Chondrocyte (in vitro differentiated cells): ENCODE data around the gene BARX2. TPM values are rescaled to one million over a fixed set of nuclear protein-coding genes. Genes with fewer than 3 reads are reported as not detected.
A peak's percentile ranks its signal among the peaks of the same experiment; 100 is the strongest.

Experiments used
- DNase-seq: peaks from one replicate; pipeline ENCODE4 v3.0.0; 2021; ENCODE audit warnings: mixed read lengths, low spot score
- H3K27ac Mint-ChIP-seq: one replicate; pipeline ENCODE4 v1.8.0; 2021; ENCODE audit warnings: mild to moderate bottlenecking, moderate library complexity, mixed read lengths; ENCODE audit not compliant: unreplicated experiment
- H3K27me3 Mint-ChIP-seq: 2 replicates; pipeline ENCODE4 v1.8.0; 2021; ENCODE audit warnings: low read depth, mixed read lengths
- H3K36me3 Mint-ChIP-seq: 2 replicates; pipeline ENCODE4 v1.8.0; 2021; ENCODE audit warnings: low read depth, mixed read lengths
- H3K4me1 Mint-ChIP-seq: 2 replicates; pipeline ENCODE4 v1.8.0; 2021; ENCODE audit warnings: low read depth, mild to moderate bottlenecking, mixed read lengths
- H3K4me3 Mint-ChIP-seq: one replicate; pipeline ENCODE4 v1.8.0; 2021; ENCODE audit warnings: mild to moderate bottlenecking, moderate library complexity, mixed read lengths; ENCODE audit not compliant: unreplicated experiment
- H3K9me3 Mint-ChIP-seq: 2 replicates; pipeline ENCODE4 v1.8.0; 2021; ENCODE audit warnings: low read depth, mixed read lengths
- total RNA-seq: library from RNA; stranded (reverse); gene quantifications from 3 replicates; pipeline ENCODE4 v1.2.1, GENCODE V29; 2021
- TF ChIP-seq, protein P1 (sequence below): fragments of 200-600 bp; sonication (generic); IDR thresholded peaks from 2 replicates; pipeline ENCODE4 v1.5.0; 2021; ENCODE audit warnings: antibody characterized with exemption, mild to moderate bottlenecking, moderate library complexity

BARX2 gene
- total RNA-seq, 1 donor from 2014 or later = not detected

DNA sequence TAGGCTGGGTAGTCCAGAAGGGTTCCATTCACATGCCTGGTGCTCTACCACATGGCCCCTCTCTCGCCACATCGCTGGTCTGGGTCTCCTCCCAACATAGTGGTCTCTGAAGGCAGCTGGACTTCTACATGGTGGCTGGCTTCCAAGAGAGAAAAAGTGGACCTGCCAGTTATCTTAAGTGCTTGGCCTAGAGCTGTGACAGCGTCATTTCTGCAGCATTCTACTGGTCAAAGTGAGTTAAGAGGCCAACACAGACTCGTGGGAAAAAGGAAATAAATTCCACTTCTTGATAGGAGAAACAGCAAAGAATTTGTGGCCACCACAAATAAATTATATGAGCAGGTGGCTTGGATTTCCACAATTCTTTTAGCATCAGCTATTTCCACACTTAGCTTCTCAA, 21.0 kb upstream of the BARX2 start:
- H3K9me3 Mint-ChIP-seq = peaks cover 5% of the 10 kb centered on the region
- no peak overlapping the region for H3K4me3 Mint-ChIP-seq
- no peak overlapping the region for H3K27ac Mint-ChIP-seq
- DNase-seq = no peak
- peaks cover 43% of the 10 kb centered on the region for H3K27me3 Mint-ChIP-seq
- no peaks in the 10 kb centered on the region for H3K4me1 Mint-ChIP-seq
- TF ChIP-seq, protein P1, sequence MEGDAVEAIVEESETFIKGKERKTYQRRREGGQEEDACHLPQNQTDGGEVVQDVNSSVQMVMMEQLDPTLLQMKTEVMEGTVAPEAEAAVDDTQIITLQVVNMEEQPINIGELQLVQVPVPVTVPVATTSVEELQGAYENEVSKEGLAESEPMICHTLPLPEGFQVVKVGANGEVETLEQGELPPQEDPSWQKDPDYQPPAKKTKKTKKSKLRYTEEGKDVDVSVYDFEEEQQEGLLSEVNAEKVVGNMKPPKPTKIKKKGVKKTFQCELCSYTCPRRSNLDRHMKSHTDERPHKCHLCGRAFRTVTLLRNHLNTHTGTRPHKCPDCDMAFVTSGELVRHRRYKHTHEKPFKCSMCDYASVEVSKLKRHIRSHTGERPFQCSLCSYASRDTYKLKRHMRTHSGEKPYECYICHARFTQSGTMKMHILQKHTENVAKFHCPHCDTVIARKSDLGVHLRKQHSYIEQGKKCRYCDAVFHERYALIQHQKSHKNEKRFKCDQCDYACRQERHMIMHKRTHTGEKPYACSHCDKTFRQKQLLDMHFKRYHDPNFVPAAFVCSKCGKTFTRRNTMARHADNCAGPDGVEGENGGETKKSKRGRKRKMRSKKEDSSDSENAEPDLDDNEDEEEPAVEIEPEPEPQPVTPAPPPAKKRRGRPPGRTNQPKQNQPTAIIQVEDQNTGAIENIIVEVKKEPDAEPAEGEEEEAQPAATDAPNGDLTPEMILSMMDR = no peak
- H3K36me3 Mint-ChIP-seq = peaks cover 3% of the 10 kb centered on the region

DNA sequence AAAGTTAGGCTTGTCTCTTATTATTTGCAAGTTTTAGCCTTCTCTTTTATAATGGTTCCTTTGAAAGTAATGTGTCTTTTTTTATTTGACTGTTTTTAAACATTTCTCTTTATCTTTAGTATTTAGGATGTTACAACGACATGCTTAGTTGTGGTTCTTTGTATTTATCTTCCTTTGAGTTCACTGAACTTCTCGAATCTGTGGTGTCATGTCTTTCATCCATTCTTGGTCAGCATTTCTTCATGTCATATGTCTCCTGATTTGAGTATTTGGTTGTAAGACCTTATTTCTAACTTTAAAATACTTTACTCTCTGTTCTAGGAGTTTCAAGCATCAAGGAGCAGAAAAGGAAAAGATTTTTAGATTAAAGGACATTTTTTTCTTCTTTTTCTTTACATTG, 15.9 kb upstream of the BARX2 start:
- Mint-ChIP-seq H3K4me1 (no peaks in the 10 kb centered on the region), H3K27me3 (peaks cover 31% of the 10 kb centered on the region), H3K36me3 (peaks cover 7% of the 10 kb centered on the region), H3K27ac (no peak overlapping the region), H3K4me3 (no peak overlapping the region), H3K9me3 (peaks cover 12% of the 10 kb centered on the region)
- DNase-seq = no peak
- TF ChIP-seq, protein P1 = no peak

DNA sequence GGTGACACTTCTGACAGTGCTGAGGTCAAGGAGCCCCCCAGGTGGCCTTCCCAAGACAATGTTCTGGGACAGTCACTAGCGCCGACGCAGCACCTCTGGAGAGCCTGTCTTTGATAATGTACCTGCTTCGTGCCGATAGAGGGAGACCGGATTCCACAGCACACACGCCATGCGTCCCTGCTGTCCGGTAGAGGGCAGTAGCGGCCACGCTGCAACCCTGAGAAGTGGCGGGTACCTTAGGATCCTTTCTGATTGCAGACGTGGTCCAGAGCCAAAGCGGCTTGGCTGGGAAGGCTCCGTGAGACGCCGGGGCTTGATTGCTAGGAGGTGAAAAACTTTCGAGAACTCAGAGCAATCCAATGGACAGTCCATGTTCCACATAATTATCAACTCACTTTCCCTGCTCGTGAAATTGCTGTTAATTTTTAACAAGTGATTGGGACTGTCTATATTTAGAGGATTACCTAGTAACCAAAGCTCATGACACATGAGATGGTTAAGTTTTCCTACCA, 11.4 kb upstream of the BARX2 start:
- Mint-ChIP-seq H3K4me3 (no peak overlapping the region), H3K27me3 (peaks cover 53% of the 10 kb centered on the region), H3K27ac (no peak overlapping the region), H3K4me1 (no peaks in the 10 kb centered on the region), H3K36me3 (peaks cover 7% of the 10 kb centered on the region), H3K9me3 (peaks cover 12% of the 10 kb centered on the region)
- no peak for DNase-seq
- TF ChIP-seq, protein P1 = peak; percentile 100

DNA sequence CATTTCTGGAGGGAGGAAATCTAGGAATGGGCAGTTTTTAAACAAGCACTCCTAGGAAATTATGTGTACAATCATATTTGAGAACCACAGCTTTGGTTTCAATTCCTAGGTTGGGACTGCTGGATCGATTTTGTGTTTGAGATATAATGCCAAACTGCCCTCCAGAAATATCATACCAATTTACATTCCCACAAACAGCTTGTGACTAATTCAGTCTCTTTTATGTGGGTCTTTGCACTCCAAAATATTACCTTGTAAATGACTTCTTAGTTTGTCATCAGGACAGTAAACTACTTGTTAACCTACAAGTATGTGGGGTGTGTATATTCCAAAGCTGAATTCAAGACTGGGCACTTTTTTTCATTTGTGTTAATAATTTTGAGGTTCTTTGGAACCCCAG, 9.8 kb upstream of the BARX2 start:
- Mint-ChIP-seq H3K36me3 (no peaks in the 10 kb centered on the region), H3K27me3 (peaks cover 55% of the 10 kb centered on the region), H3K27ac (no peak overlapping the region), H3K4me3 (no peak overlapping the region), H3K9me3 (no peaks in the 10 kb centered on the region), H3K4me1 (no peaks in the 10 kb centered on the region)
- TF ChIP-seq, protein P1 = no peak
- DNase-seq = no peak

DNA sequence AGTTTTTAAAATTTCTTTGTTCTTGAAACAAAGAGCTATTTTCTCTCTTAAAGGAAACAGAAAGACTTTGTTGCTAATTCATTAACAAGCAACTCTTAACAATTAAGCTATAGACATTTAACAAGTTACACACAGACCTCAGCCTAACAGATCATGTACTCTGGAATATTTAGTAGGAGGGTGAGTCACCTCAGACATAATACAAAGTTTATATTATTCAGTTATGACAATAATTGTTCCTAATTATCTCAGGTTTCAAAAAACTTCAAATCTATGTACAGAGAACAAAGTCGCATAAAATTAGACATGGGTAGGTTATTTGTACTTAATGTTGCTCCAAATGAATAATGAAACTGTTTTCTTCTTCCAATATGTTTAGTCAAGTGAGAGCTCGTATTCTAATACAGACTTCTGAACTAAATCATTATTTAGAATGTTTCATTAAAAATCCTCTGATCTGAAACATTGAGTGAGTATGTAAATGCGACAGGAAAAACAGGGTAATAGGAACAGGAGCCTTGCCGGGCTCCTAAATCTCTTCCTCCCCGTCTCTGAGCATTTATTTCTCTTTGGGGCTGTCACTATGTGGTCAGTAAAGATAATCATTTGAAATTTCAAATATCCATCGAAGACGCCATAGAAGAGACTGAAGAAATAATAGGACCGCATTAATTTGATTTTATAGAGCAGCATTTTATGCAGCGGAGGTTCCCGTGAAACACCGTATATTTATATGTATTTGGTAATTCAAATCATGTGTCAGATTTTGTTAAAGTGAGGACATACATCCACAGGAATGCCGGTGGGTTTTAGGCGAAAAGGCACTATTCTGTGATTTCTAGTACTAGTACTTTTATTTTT, 8.7 kb upstream of the BARX2 start:
- H3K27ac Mint-ChIP-seq = no peak overlapping the region
- peaks cover 1% of the 10 kb centered on the region for H3K4me1 Mint-ChIP-seq
- TF ChIP-seq, protein P1 = no peak
- DNase-seq = no peak
- no peak overlapping the region for H3K4me3 Mint-ChIP-seq
- H3K9me3 Mint-ChIP-seq = no peaks in the 10 kb centered on the region
- peaks cover 1% of the 10 kb centered on the region for H3K36me3 Mint-ChIP-seq
- peaks cover 63% of the 10 kb centered on the region for H3K27me3 Mint-ChIP-seq
